Activated naive CD8-positive, alpha-beta T cell treated with anti-CD3 and anti-CD28 coated beads, Interleukin-2, amount 50 U/mL, for 16 hours (primary cell): Measurements from ENCODE around the gene LRRC70.
"Not testable (repeated sequence)": the region's sequence is repeated elsewhere in the genome, so short reads cannot be mapped to it uniquely, and the experiment has no call there.

ENCODE experiments used
- DNase-seq: peaks from one replicate; pipeline ENCODE4 v3.0.0-alpha.2; 2020; ENCODE audit warnings: low read depth, low spot score

Gene LRRC70

GRCh38 chr5:62607615-62608014 is 29.0 kb downstream of the LRRC70 start:
- no peak for DNase-seq

- DNase-seq: no peak
These were observed 30.2 kb downstream of the LRRC70 start for GRCh38 chr5:62608529-62609511.

GRCh38 chr5:62614355-62614754 is 35.7 kb downstream of the LRRC70 start:
- no peak for DNase-seq

- DNase-seq: no peak
These were observed 38.1 kb downstream of the LRRC70 start for GRCh38 chr5:62616615-62617277.

GRCh38 chr5:62617943-62618342 is 39.3 kb downstream of the LRRC70 start:
- no peak for DNase-seq

GRCh38 chr5:62620761-62621160 is 42.1 kb downstream of the LRRC70 start:
- DNase-seq: no peak

GRCh38 chr5:62621280-62621679 is 42.7 kb downstream of the LRRC70 start:
- DNase-seq: no peak

- DNase-seq: no peak
These were observed 44.7 kb downstream of the LRRC70 start for GRCh38 chr5:62623271-62623670.

GRCh38 chr5:62624436-62624835 is 45.8 kb downstream of the LRRC70 start:
- DNase-seq: not testable (repeated sequence)

GRCh38 chr5:62626534-62626933 is 47.9 kb downstream of the LRRC70 start:
- DNase-seq: no peak

GRCh38 chr5:62627121-62627520 is 48.5 kb downstream of the LRRC70 start:
- no peak for DNase-seq

- no peak for DNase-seq
These were observed 49.3 kb downstream of the LRRC70 start for GRCh38 chr5:62627901-62628300.
